ENCODE measurements around the gene NABP2. TPM values are rescaled to one million over a fixed set of nuclear protein-coding genes. Genes with fewer than 3 reads are reported as not detected.

The NABP2 gene
- total RNA-seq, 1 experiment from 2014 or later = 42.7 TPM

GRCh38 chr12:56258068-56258819, 34.1 kb downstream of the NABP2 start, which contains the start of gene ANKRD52 (continued):
- TF ChIP-seq CTCF (IDR thresholded peaks at IDR 0.05) = peak; percentile 61
- peak; percentile 51; the same call in 1 of the 2 replicates for TF ChIP-seq E2F5 (CRISPR knock-in tag; IDR thresholded peaks at IDR 0.05)
- peak; percentile 88 for TF ChIP-seq HMGXB4 (CRISPR knock-in tag; IDR thresholded peaks at IDR 0.05)
- 0 out of 2 replicates have a peak, but pooled peaks have one; percentile 32 for TF ChIP-seq FOXP1 (CRISPR knock-in tag; IDR thresholded peaks at IDR 0.05; ENCODE audit: borderline replicate concordance)
- TF ChIP-seq ZNF263 (CRISPR knock-in tag; IDR thresholded peaks at IDR 0.05; ENCODE audit: low read depth) = peak; percentile 38; the same call in 1 of the 2 replicates
- TF ChIP-seq CREM (CRISPR knock-in tag; IDR thresholded peaks at IDR 0.05) = peak; percentile 15; the same call in 1 of the 2 replicates
- TF ChIP-seq TP53 (CRISPR knock-in tag; IDR thresholded peaks at IDR 0.05) = no peak
- TF ChIP-seq FOXP4 (CRISPR knock-in tag; IDR thresholded peaks at IDR 0.05) = peak; percentile 94
- TF ChIP-seq ZNF138 (CRISPR knock-in tag; conservative IDR thresholded peaks at IDR 0.05) = no peak
- no peak for TF ChIP-seq TCF7 (CRISPR knock-in tag; IDR thresholded peaks at IDR 0.05; ENCODE audit: low read depth)
- TF ChIP-seq SP1 (CRISPR knock-in tag; conservative IDR thresholded peaks at IDR 0.05) = peak; percentile 92
- peak; percentile 62; the same call in 1 of the 2 replicates for TF ChIP-seq IRF1 (CRISPR knock-in tag; IDR thresholded peaks at IDR 0.05)
- no peak for TF ChIP-seq CDX4 (CRISPR knock-in tag; IDR thresholded peaks at IDR 0.05; ENCODE audit: borderline replicate concordance)
- TF ChIP-seq PRRX2 (CRISPR knock-in tag; IDR thresholded peaks at IDR 0.05) = no peak

- ChIA-PET POLR2A (interaction anchor here (0.6 to 2.9 kb wide), 5 partner anchors 8 to 134 kb away, joined by 3 to 16 read pairs (median 3); partner anchors contain the start of genes COQ10A and RNF41), CTCF (interaction anchor here (0.5 to 4.9 kb wide), 35 partner anchors 9 to 375 kb away, joined by 3 to 66 read pairs (median 4); partner anchors contain the start of genes COQ10A, ESYT1, GLS2 and IL23A)
- Mint-ChIP-seq H3K4me3 (peak overlapping the region; percentile 83), H3K4me1 (peaks cover 18% of the 10 kb centered on the region), H3K27me3 (ENCODE audit: low read depth) (0 out of 2 replicates have a peak, but pooled peaks cover 4% of the 10 kb centered on the region), H3K36me3 (peaks cover 23% of the 10 kb centered on the region), H3K27ac (peak overlapping the region; percentile 90), H3K9me3 (no peaks in the 10 kb centered on the region)
- DNase-seq (ENCODE audit: low spot score) = no peak
- ATAC-seq = no peak
- no peak for TF ChIP-seq ZNF232 (CRISPR knock-in tag; IDR thresholded peaks at IDR 0.05)
- no peak for TF ChIP-seq ATF1 (CRISPR knock-in tag; IDR thresholded peaks at IDR 0.05)
- no peak for TF ChIP-seq TEAD1 (CRISPR knock-in tag; IDR thresholded peaks at IDR 0.05)
- no peak for TF ChIP-seq ELF4 (CRISPR knock-in tag; IDR thresholded peaks at IDR 0.05; ENCODE audit: low read depth)
- no peak for TF ChIP-seq EMX1 (CRISPR knock-in tag; IDR thresholded peaks at IDR 0.05)
- TF ChIP-seq ZMAT4 (CRISPR knock-in tag; IDR thresholded peaks at IDR 0.05) = no peak
- no peak for TF ChIP-seq E2F5 (CRISPR knock-in tag; IDR thresholded peaks at IDR 0.05)
- TF ChIP-seq CTCF (IDR thresholded peaks at IDR 0.05) = no peak
- TF ChIP-seq IRF2 (CRISPR knock-in tag; IDR thresholded peaks at IDR 0.05; ENCODE audit: borderline replicate concordance, low read depth) = no peak
Observed at GRCh38 chr12:56258820-56259183, 34.7 kb downstream of the NABP2 start.

All from WTC11 (cell line).